Activated CD4-positive, alpha-beta T cell treated with anti-CD3 and anti-CD28 coated beads, Interleukin-10, Interleukin-2, amounts not matched to agents 100 ng/mL and 50 ng/mL, durations not matched to agents 16 hours and 8 hours (primary cell): ENCODE data around the gene TAS2R1.

Experiments used
- DNase-seq: peaks from one replicate; pipeline ENCODE4 v3.0.0-alpha.2; 2020

The TAS2R1 gene

DNA sequence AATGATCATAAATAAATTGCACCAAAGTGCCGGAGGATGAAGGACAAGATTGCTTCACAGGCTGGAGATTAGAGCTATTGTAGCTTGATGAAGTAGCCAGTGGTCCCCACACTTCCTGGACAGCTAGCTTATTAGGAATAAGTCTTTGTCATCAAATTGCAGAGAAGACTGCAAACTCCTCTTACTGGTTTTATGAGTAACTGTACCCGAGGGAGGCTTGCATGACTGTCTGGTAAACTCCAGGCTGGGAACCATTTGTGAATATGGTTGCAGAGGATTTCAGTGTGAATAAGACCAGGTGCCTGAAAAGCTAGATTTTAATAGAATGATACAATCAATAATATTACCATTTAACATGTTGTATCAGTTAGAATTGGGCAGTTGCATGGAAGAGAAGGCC, 47.7 kb downstream of the TAS2R1 start:
- no peak for DNase-seq
